HG03520 (cell line): ENCODE data around the gene BAIAP2L2.
"Not testable (repeated sequence)": the region's sequence is repeated elsewhere in the genome, so short reads cannot be mapped to it uniquely, and the experiment has no call there.

ENCODE experiments used
- ATAC-seq: cut with Tn5 transposase; IDR thresholded peaks from one replicate; pipeline ENCODE4 v1.9.1; 2021; ENCODE audit warnings: mild to moderate bottlenecking, moderate library complexity; ENCODE audit not compliant: unreplicated experiment

BAIAP2L2 gene, protein sequence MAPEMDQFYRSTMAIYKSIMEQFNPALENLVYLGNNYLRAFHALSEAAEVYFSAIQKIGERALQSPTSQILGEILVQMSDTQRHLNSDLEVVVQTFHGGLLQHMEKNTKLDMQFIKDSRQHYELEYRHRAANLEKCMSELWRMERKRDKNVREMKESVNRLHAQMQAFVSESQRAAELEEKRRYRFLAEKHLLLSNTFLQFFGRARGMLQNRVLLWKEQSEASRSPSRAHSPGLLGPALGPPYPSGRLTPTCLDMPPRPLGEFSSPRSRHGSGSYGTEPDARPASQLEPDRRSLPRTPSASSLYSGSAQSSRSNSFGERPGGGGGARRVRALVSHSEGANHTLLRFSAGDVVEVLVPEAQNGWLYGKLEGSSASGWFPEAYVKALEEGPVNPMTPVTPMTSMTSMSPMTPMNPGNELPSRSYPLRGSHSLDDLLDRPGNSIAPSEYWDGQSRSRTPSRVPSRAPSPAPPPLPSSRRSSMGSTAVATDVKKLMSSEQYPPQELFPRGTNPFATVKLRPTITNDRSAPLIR

GRCh38 chr22:38110008-38110862 lies at the start of gene BAIAP2L2:
BAIAP2L2 (minus strand) TSS chr22:38110684; CDS start chr22:38110525, 159 bp downstream.
- no peak for ATAC-seq

GRCh38 chr22:38155703-38156102 lies 45.2 kb upstream of the BAIAP2L2 start:
- no peak for ATAC-seq

DNA sequence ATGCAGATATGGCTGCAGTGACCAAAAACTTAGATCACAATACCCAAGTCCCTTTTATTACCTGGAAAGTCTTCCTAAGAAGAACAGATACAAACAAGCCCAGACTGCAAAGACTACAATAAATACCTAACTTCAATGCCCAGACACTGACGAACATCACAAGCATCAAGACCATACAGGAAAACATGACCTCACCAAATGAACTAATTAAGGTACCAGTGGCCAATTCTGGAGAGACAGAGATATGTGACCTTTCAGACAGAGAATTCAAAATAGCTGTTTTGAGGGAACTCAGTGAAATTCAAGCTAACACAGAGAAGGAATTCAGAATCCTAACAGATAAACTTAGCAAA lies 44.1 kb upstream of the BAIAP2L2 start:
- ATAC-seq = not testable (repeated sequence)

DNA sequence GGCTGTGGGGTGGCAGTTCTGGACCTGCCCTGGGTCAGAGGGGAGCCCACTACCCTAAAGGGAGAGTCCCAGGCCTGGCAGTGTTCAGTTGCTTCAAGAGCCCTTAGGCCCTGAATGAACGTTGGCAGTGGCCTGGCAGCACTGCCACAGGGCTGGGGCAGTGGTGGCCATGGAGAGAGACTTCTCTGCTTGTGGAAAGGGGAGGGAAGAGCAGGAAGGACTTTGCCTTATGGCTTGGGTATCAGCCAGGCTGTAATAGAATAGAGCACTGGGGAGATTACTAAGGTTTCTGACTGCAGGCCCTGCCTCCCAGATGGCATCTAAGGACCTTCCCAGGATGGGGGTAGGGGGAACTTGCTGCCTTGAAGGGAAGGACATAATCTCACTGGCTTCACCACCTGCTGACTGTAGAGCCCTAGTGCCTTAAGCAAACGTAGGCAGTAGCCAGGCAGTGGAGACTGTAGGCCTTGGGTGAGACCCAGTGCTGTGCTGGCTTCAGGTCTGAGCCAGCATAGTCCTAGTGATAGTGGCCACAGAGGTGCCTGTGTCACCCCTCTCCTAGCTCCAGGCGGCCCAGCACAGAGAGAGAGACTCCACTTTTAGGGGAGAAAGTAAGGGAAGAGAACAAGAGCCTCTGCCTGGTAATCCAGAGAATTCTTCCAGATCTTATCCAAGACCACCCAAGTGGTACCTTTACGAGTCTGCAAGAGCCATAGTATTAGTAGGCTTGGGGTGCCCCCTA lies 43.5 kb upstream of the BAIAP2L2 start:
- no peak for ATAC-seq

- no peak for ATAC-seq
Measured at GRCh38 chr22:38151126-38151500, 40.6 kb upstream of the BAIAP2L2 start.

DNA sequence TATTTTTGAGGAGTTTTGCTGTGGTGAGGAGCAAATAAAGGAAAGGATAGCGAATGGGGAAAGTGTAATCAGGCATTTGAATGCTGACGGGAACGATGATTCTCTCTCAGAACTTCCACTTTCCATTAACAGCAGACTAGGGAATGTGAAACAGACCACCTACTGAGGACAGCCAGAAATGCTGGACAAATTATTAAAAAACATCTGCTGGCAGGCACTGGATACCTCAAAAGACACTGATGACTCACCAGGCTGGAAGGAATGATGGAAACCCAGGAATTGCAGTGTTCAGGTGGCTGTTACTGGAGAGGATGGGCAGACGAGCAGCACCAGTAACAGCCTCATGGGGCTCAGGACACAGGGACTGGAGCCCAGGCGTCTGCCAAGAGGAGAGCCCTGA lies 37.8 kb upstream of the BAIAP2L2 start:
- ATAC-seq = no peak

DNA sequence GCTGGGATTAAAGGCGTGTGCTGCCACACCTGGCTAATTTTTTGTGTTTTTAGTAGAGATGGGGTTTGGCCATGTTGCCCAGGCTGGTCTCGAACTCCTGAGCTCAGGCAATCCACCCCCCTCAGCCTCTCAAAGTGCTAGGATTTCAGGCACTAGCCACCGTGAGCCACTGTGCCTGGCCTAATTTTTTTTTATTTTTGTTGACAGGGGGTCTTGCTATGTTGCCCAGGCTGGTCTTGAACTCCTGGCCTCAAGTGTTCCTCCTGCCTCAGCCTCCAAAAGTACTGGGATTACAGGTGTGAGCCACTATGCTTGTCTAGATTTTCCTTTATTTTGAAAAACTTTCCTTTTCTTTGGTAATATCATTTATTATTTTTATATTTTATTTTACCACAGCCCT lies 35.7 kb upstream of the BAIAP2L2 start:
- not testable (repeated sequence) for ATAC-seq

- no peak for ATAC-seq
Measured at GRCh38 chr22:38144025-38144405, 33.5 kb upstream of the BAIAP2L2 start.

- ATAC-seq = no peak
Measured at GRCh38 chr22:38142606-38143005, 32.1 kb upstream of the BAIAP2L2 start.

- ATAC-seq = no peak
Measured at GRCh38 chr22:38141217-38141973, 30.9 kb upstream of the BAIAP2L2 start.

- no peak for ATAC-seq
Measured at GRCh38 chr22:38139901-38140300, 29.4 kb upstream of the BAIAP2L2 start.

DNA sequence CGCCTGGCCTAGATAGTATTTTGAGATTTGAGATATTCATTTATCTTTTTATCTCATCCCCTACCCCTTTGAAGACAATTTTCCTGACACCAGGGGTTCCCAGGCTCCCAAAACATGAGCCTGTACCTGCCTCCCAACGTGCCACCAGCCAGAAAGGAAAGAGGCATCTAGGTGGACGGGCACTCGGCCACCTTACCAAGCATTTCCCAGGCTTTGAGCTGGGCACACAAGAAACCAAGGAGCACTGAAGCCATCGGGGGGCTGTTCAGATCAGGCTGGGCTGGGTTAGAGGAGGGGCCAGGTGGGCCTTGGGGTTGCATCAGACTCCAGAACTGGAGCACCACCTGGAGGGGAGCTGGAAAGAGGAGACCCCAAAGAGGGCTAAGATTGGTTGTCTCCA lies 28.5 kb upstream of the BAIAP2L2 start:
- no peak for ATAC-seq

GRCh38 chr22:38137876-38138687 lies 27.6 kb upstream of the BAIAP2L2 start:
- no peak for ATAC-seq

DNA sequence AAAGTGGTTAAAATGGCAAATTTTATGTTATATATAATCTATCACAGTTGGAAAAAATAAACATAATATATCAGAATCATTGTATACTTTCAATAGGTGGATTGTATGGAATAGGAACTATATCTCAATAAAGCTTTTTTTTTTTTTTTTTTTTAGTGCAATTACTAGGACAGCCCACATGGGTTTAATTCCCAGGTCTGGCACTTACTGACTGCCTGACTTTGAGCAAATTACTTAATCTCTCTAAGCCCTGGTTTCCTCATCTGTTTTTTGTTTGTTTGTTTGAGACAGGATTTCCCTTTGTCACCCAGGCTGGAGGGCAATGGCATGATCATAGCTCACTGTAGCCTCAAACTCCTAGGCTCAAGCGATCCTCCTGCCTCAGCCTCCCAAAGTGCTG lies 26.1 kb upstream of the BAIAP2L2 start:
- no peak for ATAC-seq

DNA sequence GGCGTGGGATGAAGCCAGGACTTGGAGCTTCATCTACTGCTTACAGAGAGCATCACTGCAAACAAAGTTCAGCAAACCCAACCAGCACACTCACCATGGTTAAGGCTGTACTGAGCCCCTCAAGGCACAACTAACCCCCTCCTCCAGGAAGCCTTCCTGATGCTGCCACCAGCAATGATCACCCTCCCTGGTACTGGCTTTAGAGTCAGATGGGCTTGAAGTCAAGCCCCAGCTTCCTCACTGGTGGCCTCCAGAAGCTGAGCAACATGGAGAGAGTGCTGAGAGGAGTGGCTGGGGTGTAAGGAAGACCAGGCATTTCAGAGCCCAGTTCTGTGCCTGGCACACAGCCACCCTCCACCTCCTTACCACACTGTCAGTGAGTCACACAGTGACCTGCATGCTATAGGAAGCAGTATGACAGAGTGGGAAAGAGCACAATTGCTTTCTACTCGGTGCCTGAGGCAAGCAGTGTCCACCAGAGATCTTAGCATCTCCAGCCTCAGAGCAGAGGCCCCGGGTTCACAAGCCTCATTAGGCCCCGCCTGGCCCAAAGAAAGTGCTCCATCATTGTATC lies 24.7 kb upstream of the BAIAP2L2 start:
- ATAC-seq = no peak

GRCh38 chr22:38133331-38133730 lies 22.8 kb upstream of the BAIAP2L2 start:
- ATAC-seq = no peak

DNA sequence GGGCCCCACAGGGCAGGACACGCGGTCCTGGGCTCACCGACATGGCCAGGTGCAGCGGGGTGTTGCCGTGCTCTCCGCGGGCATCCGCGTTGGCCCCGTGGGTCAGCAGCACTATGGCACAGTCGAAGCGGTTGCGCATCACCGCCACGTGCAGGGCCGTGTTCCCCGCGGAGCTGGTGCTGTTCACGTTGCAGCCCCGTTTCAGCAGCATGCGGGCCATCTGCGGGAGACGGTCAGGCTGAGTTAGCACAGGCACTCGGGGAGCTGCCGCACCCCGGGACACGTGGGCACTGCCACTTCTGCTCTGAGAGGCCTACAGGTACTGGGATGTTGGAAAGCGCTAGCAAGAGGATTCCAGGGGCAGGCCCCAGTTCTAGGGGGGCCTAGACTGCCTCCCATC lies 22.3 kb upstream of the BAIAP2L2 start:
- no peak for ATAC-seq

DNA sequence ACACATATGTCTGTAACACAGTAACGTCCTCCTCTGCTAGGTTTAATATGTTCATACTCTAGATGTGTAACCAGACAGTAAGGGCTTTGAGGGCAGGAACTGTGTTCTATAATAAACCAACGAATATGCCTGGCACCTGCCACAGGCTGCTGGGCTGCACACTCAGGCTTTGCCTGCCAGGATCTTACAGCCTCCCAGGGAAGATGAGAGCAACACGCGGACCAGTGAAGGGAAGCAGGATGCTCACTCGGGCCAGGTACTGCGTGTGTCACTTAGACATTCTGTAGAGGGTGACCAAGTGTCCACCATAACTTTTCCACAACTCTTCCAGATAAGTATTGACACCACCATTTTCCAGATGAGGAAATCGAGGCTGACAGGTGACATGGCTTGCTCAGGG lies 21.7 kb upstream of the BAIAP2L2 start:
- ATAC-seq = no peak

- ATAC-seq = no peak
Measured at GRCh38 chr22:38131399-38131798, 20.9 kb upstream of the BAIAP2L2 start.
